GM23338 (cell line): ENCODE results near the gene CRYBG1. TPM values are rescaled to one million over a fixed set of nuclear protein-coding genes. Genes with fewer than 3 reads are reported as not detected.

ENCODE experiments used
- ATAC-seq: fragments of 200-7000 bp; cut with Tn5 transposase; 3 replicates; pipeline ENCODE4 v1.9.1; 2020
- DNase-seq: peaks from one replicate; pipeline ENCODE4 v3.0.0-alpha.2; 2015; ENCODE audit warnings: low spot score
- H2AFZ ChIP-seq: fragments of 200-600 bp; sonication (generic); 2 replicates; pipeline ENCODE4 v1.8.0; 2016; ENCODE audit warnings: antibody characterized with exemption, mild to moderate bottlenecking, moderate library complexity
- H3F3A ChIP-seq: fragments of 200-600 bp; sonication (generic); replicated peaks from 2 replicates; pipeline ENCODE4 v1.8.0; 2017; ENCODE audit warnings: antibody characterized with exemption, mixed run types, low read depth
- H3K27ac ChIP-seq: fragments of 200-600 bp; sonication (generic); 2 replicates; pipeline ENCODE4 v1.6.1; 2016; ENCODE audit warnings: low read depth
- H3K27me3 ChIP-seq: fragments of 200-600 bp; sonication (generic); 2 replicates; pipeline ENCODE4 v1.8.0; 2016; ENCODE audit warnings: mild to moderate bottlenecking, mixed run types, moderate library complexity; ENCODE audit not compliant: insufficient read depth
- H3K36me3 ChIP-seq: fragments of 200-600 bp; sonication (generic); 2 replicates; pipeline ENCODE4 v1.8.0; 2016; ENCODE audit warnings: mild to moderate bottlenecking; ENCODE audit not compliant: insufficient read depth
- H3K4me1 ChIP-seq: fragments of 200-600 bp; sonication (generic); 2 replicates; pipeline ENCODE4 v1.8.0; 2016; ENCODE audit warnings: mild to moderate bottlenecking, moderate library complexity; ENCODE audit not compliant: insufficient read depth
- H3K4me2 ChIP-seq: fragments of 200-600 bp; sonication (generic); 2 replicates; pipeline ENCODE4 v1.7.1; 2017; ENCODE audit warnings: mixed run types
- H3K4me3 ChIP-seq: fragments of 200-600 bp; sonication (generic); 2 replicates; pipeline ENCODE4 v1.6.1; 2016; ENCODE audit warnings: mixed run types
- H3K79me2 ChIP-seq: fragments of 200-600 bp; sonication (generic); replicated peaks from 2 replicates; pipeline ENCODE4 v1.8.0; 2017; ENCODE audit warnings: mild to moderate bottlenecking; ENCODE audit not compliant: insufficient read depth
- H3K9me2 ChIP-seq: fragments of 200-600 bp; sonication (generic); 2 replicates; pipeline ENCODE4 v1.8.0; 2017; ENCODE audit not compliant: insufficient read depth
- H4K20me1 ChIP-seq: fragments of 200-600 bp; sonication (generic); replicated peaks from 2 replicates; pipeline ENCODE4 v1.8.0; 2017; ENCODE audit warnings: mild to moderate bottlenecking; ENCODE audit not compliant: insufficient read depth
- H3K27ac Mint-ChIP-seq: 2 replicates; pipeline ENCODE4 v1.8.0; 2020; ENCODE audit warnings: inconsistent platforms, mild to moderate bottlenecking, moderate library complexity, mixed read lengths
- H3K27me3 Mint-ChIP-seq: 3 replicates; pipeline ENCODE4 v1.8.0; 2022; ENCODE audit warnings: low read depth, mild to moderate bottlenecking, moderate library complexity, mixed read lengths, inconsistent platforms; ENCODE audit not compliant: insufficient read depth, poor library complexity
- H3K36me3 Mint-ChIP-seq: 3 replicates; pipeline ENCODE4 v1.8.0; 2021; ENCODE audit warnings: low read depth, mild to moderate bottlenecking, inconsistent platforms, moderate library complexity, mixed read lengths
- H3K4me1 Mint-ChIP-seq: 3 replicates; pipeline ENCODE4 v1.8.0; 2020; ENCODE audit warnings: mild to moderate bottlenecking, inconsistent platforms, mixed read lengths
- H3K4me3 Mint-ChIP-seq: 3 replicates; pipeline ENCODE4 v1.8.0; 2021; ENCODE audit warnings: moderate library complexity, mild to moderate bottlenecking, inconsistent platforms, mixed read lengths
- H3K9me3 Mint-ChIP-seq: 3 replicates; pipeline ENCODE4 v1.8.0; 2020; ENCODE audit warnings: moderate library complexity, mild to moderate bottlenecking, inconsistent platforms, mixed read lengths
- CREB1 ChIP-seq: fragments of 250-450 bp; sonication (Bioruptor Pico); IDR thresholded peaks from 2 replicates; pipeline ENCODE4 v1.5.0; 2020; ENCODE audit warnings: low read depth, mild to moderate bottlenecking, moderate library complexity
- CTCF ChIP-seq, 2 experiments: fragments of 200-600 bp in 1 of 2; sonication (generic) in 1 of 2; conservative IDR thresholded peaks; 2 replicates each; pipeline versions ENCODE4 v1.5.1 to v1.6.1; 2016 to 2017; ENCODE audit warnings: antibody characterized with exemption in 2 of 2, low read depth in 2 of 2, mild to moderate bottlenecking in 2 of 2, moderate library complexity in 1 of 2
- EZH2 ChIP-seq: fragments of 200-600 bp; sonication (generic); IDR thresholded peaks from one replicate; pipeline ENCODE4 v1.8.0; 2017; ENCODE audit warnings: antibody characterized with exemption, mild to moderate bottlenecking, low read depth; ENCODE audit not compliant: unreplicated experiment
- EZH2phosphoT487 ChIP-seq: fragments of 200-600 bp; sonication (generic); IDR thresholded peaks from one replicate; pipeline ENCODE4 v1.8.1; 2018; ENCODE audit warnings: antibody characterized with exemption; ENCODE audit not compliant: unreplicated experiment
- JUNB ChIP-seq: IDR thresholded peaks from one replicate; pipeline ENCODE4 v1.6.1; 2016; ENCODE audit warnings: antibody characterized with exemption; ENCODE audit not compliant: unreplicated experiment
- NANOG ChIP-seq: IDR thresholded peaks from 2 replicates; pipeline ENCODE4 v1.6.1; 2016; ENCODE audit warnings: antibody characterized with exemption, borderline replicate concordance
- POLR2AphosphoS5 ChIP-seq: IDR thresholded peaks from 2 replicates; pipeline ENCODE4 v1.6.1; 2016; ENCODE audit warnings: antibody characterized with exemption, low read depth
- STAT1 ChIP-seq: IDR thresholded peaks from one replicate; pipeline ENCODE4 v1.6.1; 2016; ENCODE audit warnings: antibody characterized with exemption; ENCODE audit not compliant: unreplicated experiment
- ZNF114 ChIP-seq: fragments of 250-450 bp; sonication (Bioruptor Pico); IDR thresholded peaks from 2 replicates; pipeline ENCODE4 v1.5.0; 2020; ENCODE audit warnings: mild to moderate bottlenecking, moderate library complexity
- ZNF331 ChIP-seq: fragments of 250-450 bp; sonication (Bioruptor Pico); IDR thresholded peaks from 2 replicates; pipeline ENCODE4 v1.5.0; 2020; ENCODE audit warnings: low read depth, mild to moderate bottlenecking, moderate library complexity
- polyA plus RNA-seq: library from polyadenylated mRNA; unstranded; fragments of >200 nt; fragmentation: Nextera tagmentation; extraction: Ambion mirVana; gene quantifications from 2 replicates; pipeline ENCODE4 v1.2.1, GENCODE V29; 2016
- total RNA-seq: library from RNA; depleted of rRNA; stranded (reverse); fragments of >200 nt; shearing (Covaris generic); gene quantifications from 2 replicates; pipeline ENCODE4 v1.2.3, GENCODE V29; 2014
- TF ChIP-seq, protein P1 (sequence below): fragments of 250-450 bp; sonication (Bioruptor Pico); IDR thresholded peaks from 2 replicates; pipeline ENCODE4 v1.5.0; 2020; ENCODE audit warnings: mild to moderate bottlenecking, moderate library complexity
- TF ChIP-seq, protein P2 (sequence below): IDR thresholded peaks from 2 replicates; pipeline ENCODE4 v1.6.1; 2016; ENCODE audit warnings: antibody characterized with exemption

Gene CRYBG1
- total and polyA plus RNA-seq, 2 experiments from 2014 or later = 3.7 to 17.2 TPM

DNA sequence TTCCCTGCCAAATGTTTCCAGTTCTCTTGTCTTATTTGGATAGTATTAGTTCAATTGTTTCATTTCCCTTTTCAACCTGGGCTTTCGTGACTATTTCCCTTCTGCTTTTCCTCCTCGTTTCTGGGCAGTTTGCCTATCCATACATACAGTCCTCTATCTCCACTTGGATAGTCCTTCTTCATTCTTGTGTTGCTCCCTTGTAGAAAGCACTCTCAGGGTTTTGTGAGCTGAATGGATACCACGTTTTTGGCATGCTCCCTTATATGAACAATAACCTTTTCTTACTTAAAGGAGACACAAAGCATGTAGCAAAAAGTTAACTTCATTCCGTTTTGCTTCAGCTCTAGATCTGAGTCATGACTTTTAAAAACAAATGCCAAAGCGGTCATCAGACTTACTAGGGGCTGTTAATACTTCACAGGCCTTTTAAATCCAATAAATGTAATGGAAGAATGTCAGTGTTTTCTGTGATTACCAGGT lies 16.6 kb downstream of the CRYBG1 start:
- Histone ChIP-seq H3F3A (no peaks in the 10 kb centered on the region), H2AFZ (no peak overlapping the region), H3K4me2 (no peak overlapping the region), H3K4me1 (peaks cover under 1% of the 10 kb centered on the region; the same call in 1 of the 2 replicates), H3K27ac (no peak overlapping the region), H3K79me2 (no peaks in the 10 kb centered on the region), H4K20me1 (0 out of 2 replicates have a peak, but pooled peaks cover 3% of the 10 kb centered on the region), H3K36me3 (no peaks in the 10 kb centered on the region), H3K27me3 (no peaks in the 10 kb centered on the region), H3K4me3 (no peak overlapping the region), H3K9me2 (no peaks in the 10 kb centered on the region)
- no peak for DNase-seq
- TF ChIP-seq STAT1 (no peak), ZNF114 (CRISPR knock-in tag) (no peak), CREB1 (no peak)
- no peak for ATAC-seq
- no peaks in the 10 kb centered on the region for H3K4me1 Mint-ChIP-seq
- H3K27ac Mint-ChIP-seq = no peak overlapping the region
- H3K36me3 Mint-ChIP-seq = no peaks in the 10 kb centered on the region
- no peak overlapping the region for H3K4me3 Mint-ChIP-seq
- no peaks in the 10 kb centered on the region for H3K27me3 Mint-ChIP-seq
- no peaks in the 10 kb centered on the region for H3K9me3 Mint-ChIP-seq

DNA sequence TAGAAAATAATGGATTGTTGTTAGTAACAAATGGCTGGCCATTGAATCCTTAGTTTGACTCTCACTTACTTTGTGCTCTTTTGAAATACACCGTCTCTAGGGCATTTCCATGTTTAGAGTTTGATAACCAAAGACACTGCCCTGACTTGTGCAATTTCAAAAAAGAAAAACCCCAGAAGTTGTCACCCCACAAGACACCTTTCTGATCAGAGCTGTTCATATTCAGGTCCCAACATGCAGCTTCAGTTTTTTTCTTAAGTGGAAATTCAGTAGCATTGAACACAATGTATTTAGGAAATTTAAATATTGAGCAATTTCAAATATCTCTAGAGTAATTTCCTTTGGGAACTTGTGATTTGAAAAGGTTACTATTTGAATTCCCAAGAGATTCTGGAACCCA lies 19.4 kb downstream of the CRYBG1 start:
- no peaks in the 10 kb centered on the region for H3K27me3 Mint-ChIP-seq
- H4K20me1 ChIP-seq = 0 out of 2 replicates have a peak, but pooled peaks cover 3% of the 10 kb centered on the region
- H3F3A ChIP-seq = no peaks in the 10 kb centered on the region
- no peak for ATAC-seq
- H3K4me1 Mint-ChIP-seq = no peaks in the 10 kb centered on the region
- H3K36me3 ChIP-seq = no peaks in the 10 kb centered on the region
- DNase-seq = no peak
- no peaks in the 10 kb centered on the region for H3K4me1 ChIP-seq
- TF ChIP-seq STAT1 = no peak
- TF ChIP-seq CREB1 = no peak
- TF ChIP-seq NANOG = no peak
- TF ChIP-seq, protein P1, sequence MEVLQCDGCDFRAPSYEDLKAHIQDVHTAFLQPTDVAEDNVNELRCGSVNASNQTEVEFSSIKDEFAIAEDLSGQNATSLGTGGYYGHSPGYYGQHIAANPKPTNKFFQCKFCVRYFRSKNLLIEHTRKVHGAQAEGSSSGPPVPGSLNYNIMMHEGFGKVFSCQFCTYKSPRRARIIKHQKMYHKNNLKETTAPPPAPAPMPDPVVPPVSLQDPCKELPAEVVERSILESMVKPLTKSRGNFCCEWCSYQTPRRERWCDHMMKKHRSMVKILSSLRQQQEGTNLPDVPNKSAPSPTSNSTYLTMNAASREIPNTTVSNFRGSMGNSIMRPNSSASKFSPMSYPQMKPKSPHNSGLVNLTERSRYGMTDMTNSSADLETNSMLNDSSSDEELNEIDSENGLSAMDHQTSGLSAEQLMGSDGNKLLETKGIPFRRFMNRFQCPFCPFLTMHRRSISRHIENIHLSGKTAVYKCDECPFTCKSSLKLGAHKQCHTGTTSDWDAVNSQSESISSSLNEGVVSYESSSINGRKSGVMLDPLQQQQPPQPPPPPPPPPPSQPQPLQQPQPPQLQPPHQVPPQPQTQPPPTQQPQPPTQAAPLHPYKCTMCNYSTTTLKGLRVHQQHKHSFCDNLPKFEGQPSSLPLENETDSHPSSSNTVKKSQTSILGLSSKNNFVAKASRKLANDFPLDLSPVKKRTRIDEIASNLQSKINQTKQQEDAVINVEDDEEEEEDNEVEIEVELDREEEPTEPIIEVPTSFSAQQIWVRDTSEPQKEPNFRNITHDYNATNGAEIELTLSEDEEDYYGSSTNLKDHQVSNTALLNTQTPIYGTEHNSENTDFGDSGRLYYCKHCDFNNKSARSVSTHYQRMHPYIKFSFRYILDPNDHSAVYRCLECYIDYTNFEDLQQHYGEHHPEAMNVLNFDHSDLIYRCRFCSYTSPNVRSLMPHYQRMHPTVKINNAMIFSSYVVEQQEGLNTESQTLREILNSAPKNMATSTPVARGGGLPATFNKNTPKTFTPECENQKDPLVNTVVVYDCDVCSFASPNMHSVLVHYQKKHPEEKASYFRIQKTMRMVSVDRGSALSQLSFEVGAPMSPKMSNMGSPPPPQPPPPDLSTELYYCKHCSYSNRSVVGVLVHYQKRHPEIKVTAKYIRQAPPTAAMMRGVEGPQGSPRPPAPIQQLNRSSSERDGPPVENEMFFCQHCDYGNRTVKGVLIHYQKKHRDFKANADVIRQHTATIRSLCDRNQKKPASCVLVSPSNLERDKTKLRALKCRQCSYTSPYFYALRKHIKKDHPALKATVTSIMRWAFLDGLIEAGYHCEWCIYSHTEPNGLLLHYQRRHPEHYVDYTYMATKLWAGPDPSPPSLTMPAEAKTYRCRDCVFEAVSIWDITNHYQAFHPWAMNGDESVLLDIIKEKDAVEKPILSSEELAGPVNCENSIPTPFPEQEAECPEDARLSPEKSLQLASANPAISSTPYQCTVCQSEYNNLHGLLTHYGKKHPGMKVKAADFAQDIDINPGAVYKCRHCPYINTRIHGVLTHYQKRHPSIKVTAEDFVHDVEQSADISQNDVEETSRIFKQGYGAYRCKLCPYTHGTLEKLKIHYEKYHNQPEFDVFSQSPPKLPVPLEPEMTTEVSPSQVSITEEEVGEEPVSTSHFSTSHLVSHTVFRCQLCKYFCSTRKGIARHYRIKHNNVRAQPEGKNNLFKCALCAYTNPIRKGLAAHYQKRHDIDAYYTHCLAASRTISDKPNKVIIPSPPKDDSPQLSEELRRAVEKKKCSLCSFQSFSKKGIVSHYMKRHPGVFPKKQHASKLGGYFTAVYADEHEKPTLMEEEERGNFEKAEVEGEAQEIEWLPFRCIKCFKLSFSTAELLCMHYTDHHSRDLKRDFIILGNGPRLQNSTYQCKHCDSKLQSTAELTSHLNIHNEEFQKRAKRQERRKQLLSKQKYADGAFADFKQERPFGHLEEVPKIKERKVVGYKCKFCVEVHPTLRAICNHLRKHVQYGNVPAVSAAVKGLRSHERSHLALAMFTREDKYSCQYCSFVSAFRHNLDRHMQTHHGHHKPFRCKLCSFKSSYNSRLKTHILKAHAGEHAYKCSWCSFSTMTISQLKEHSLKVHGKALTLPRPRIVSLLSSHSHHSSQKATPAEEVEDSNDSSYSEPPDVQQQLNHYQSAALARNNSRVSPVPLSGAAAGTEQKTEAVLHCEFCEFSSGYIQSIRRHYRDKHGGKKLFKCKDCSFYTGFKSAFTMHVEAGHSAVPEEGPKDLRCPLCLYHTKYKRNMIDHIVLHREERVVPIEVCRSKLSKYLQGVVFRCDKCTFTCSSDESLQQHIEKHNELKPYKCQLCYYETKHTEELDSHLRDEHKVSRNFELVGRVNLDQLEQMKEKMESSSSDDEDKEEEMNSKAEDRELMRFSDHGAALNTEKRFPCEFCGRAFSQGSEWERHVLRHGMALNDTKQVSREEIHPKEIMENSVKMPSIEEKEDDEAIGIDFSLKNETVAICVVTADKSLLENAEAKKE = no peak
- no peak for TF ChIP-seq CTCF (conservative IDR thresholded peaks at IDR 0.05; ENCODE audit: low read depth in 2 of 2)
- TF ChIP-seq EZH2phosphoT487 = no peak
- no peak for TF ChIP-seq ZNF331 (CRISPR knock-in tag)
- TF ChIP-seq, protein P2, sequence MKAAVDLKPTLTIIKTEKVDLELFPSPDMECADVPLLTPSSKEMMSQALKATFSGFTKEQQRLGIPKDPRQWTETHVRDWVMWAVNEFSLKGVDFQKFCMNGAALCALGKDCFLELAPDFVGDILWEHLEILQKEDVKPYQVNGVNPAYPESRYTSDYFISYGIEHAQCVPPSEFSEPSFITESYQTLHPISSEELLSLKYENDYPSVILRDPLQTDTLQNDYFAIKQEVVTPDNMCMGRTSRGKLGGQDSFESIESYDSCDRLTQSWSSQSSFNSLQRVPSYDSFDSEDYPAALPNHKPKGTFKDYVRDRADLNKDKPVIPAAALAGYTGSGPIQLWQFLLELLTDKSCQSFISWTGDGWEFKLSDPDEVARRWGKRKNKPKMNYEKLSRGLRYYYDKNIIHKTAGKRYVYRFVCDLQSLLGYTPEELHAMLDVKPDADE = no peak
- TF ChIP-seq JUNB = no peak
- TF ChIP-seq EZH2 = no peak
- TF ChIP-seq POLR2AphosphoS5 = no peak
- TF ChIP-seq ZNF114 (CRISPR knock-in tag) = no peak
- no peaks in the 10 kb centered on the region for H3K9me2 ChIP-seq
- H3K27ac Mint-ChIP-seq = no peak overlapping the region
- no peaks in the 10 kb centered on the region for H3K27me3 ChIP-seq
- no peaks in the 10 kb centered on the region for H3K9me3 Mint-ChIP-seq
- H3K4me3 ChIP-seq = no peak overlapping the region
- H3K4me3 Mint-ChIP-seq = no peak overlapping the region
- no peak overlapping the region for H2AFZ ChIP-seq
- H3K36me3 Mint-ChIP-seq = no peaks in the 10 kb centered on the region
- no peak overlapping the region for H3K4me2 ChIP-seq
- no peaks in the 10 kb centered on the region for H3K79me2 ChIP-seq
- H3K27ac ChIP-seq = no peak overlapping the region
